Large intestine (tissue), 3 donors: Measurements from ENCODE around the gene EMD. TPM values are rescaled to one million over a fixed set of nuclear protein-coding genes. Genes with fewer than 3 reads are reported as not detected.

Experiments
- DNase-seq, 2 donors: peaks; one replicate each; pipeline versions ENCODE4 v3.0.0 to v3.0.0-alpha.2; 2013
- H3K27ac ChIP-seq: one replicate; pipeline ENCODE4 v1.5.1; 2013; ENCODE audit warnings: low read length
- H3K27me3 ChIP-seq: 2 replicates; pipeline ENCODE4 v1.6.1; 2013; ENCODE audit warnings: low read length; ENCODE audit not compliant: control insufficient read depth, insufficient read depth
- H3K36me3 ChIP-seq: 2 replicates; pipeline ENCODE4 v1.6.1; 2013; ENCODE audit warnings: low read length; ENCODE audit not compliant: control insufficient read depth, insufficient read depth
- H3K4me1 ChIP-seq: one replicate; pipeline ENCODE4 v1.6.1; 2013; ENCODE audit warnings: low read length; ENCODE audit not compliant: control insufficient read depth, insufficient read depth
- H3K4me3 ChIP-seq: one replicate; pipeline ENCODE4 v1.5.1; 2013; ENCODE audit warnings: low read length
- H3K9me3 ChIP-seq: one replicate; pipeline ENCODE4 v1.6.1; 2013; ENCODE audit warnings: mild to moderate bottlenecking, low read depth, low read length, moderate library complexity; ENCODE audit not compliant: control insufficient read depth
- WGBS: methylation state at CpG from one replicate; pipeline ENCODE4 v1.1.5; 2013; ENCODE audit warnings: low lambda C conversion rate; ENCODE audit not compliant: insufficient coverage; 5-methylcytosine and 5-hydroxymethylcytosine counted together
- polyA plus RNA-seq: library from polyadenylated mRNA; unstranded; fragments of 120-200 nt; gene quantifications from one replicate; pipeline ENCODE4 v1.2.1, GENCODE V29; 2013

Gene EMD
- polyA plus RNA-seq, 1 donor = 50.1 TPM

- peaks cover 13% of the 10 kb centered on the region for H3K4me1 ChIP-seq
- peaks cover 31% of the 10 kb centered on the region for H3K36me3 ChIP-seq
- no CpG with 5 or more reads among the region's 20 CpGs for WGBS
- no peak overlapping the region for H3K4me3 ChIP-seq
- no peak for DNase-seq
- H3K27ac ChIP-seq = no peak overlapping the region
- peaks cover 6% of the 10 kb centered on the region for H3K27me3 ChIP-seq
- H3K9me3 ChIP-seq = peaks cover 3% of the 10 kb centered on the region
Observed at GRCh38 chrX:154365052-154365600, 14.0 kb upstream of the EMD start.

GRCh38 chrX:154365997-154366665 lies 13.0 kb upstream of the EMD start:
- H3K4me3 ChIP-seq = no peak overlapping the region
- H3K27me3 ChIP-seq = peaks cover 9% of the 10 kb centered on the region
- peaks cover 15% of the 10 kb centered on the region for H3K4me1 ChIP-seq
- H3K27ac ChIP-seq = no peak overlapping the region
- H3K9me3 ChIP-seq = peaks cover 3% of the 10 kb centered on the region
- no peak for DNase-seq
- WGBS = no CpG with 5 or more reads among the region's 32 CpGs
- peaks cover 28% of the 10 kb centered on the region for H3K36me3 ChIP-seq

- Histone ChIP-seq H3K9me3 (peaks cover 3% of the 10 kb centered on the region), H3K4me1 (peaks cover 15% of the 10 kb centered on the region), H3K4me3 (no peak overlapping the region), H3K36me3 (peaks cover 25% of the 10 kb centered on the region), H3K27ac (no peak overlapping the region), H3K27me3 (peaks cover 12% of the 10 kb centered on the region)
- no peak for DNase-seq
- WGBS = no CpG with 5 or more reads among the region's 11 CpGs
Observed at GRCh38 chrX:154366666-154367055, 12.4 kb upstream of the EMD start.

GRCh38 chrX:154367474-154368308 lies 11.4 kb upstream of the EMD start:
- Histone ChIP-seq H3K4me3 (peak overlapping the region; percentile 49), H3K9me3 (peaks cover 7% of the 10 kb centered on the region), H3K4me1 (peaks cover 15% of the 10 kb centered on the region), H3K27ac (no peak overlapping the region), H3K27me3 (peaks cover 20% of the 10 kb centered on the region), H3K36me3 (peaks cover 19% of the 10 kb centered on the region)
- WGBS = no CpG with 5 or more reads among the region's 31 CpGs
- DNase-seq = no peak

- Histone ChIP-seq H3K27ac (peak overlapping the region; percentile 75), H3K36me3 (peaks cover 16% of the 10 kb centered on the region), H3K4me1 (peaks cover 17% of the 10 kb centered on the region), H3K9me3 (peaks cover 7% of the 10 kb centered on the region), H3K4me3 (peak overlapping the region; percentile 49), H3K27me3 (peaks cover 21% of the 10 kb centered on the region)
- no CpG with 5 or more reads among the region's 16 CpGs for WGBS
- peak; percentile 43 to 59 for DNase-seq
Observed at GRCh38 chrX:154368630-154369448, 10.3 kb upstream of the EMD start.

GRCh38 chrX:154369449-154370299 lies 9.4 kb upstream of the EMD start:
- H3K27ac ChIP-seq = peak overlapping the region; percentile 78
- H3K36me3 ChIP-seq = peaks cover 14% of the 10 kb centered on the region
- H3K9me3 ChIP-seq = peaks cover 7% of the 10 kb centered on the region
- DNase-seq = peak; percentile 63 to 68
- H3K4me3 ChIP-seq = peak overlapping the region; percentile 58
- H3K27me3 ChIP-seq = peaks cover 24% of the 10 kb centered on the region
- H3K4me1 ChIP-seq = peaks cover 20% of the 10 kb centered on the region
- WGBS = no CpG with 5 or more reads among the region's 13 CpGs

- DNase-seq = no peak
- H3K27ac ChIP-seq = peak overlapping the region; percentile 78
- H3K4me3 ChIP-seq = peak overlapping the region; percentile 63
- peaks cover 20% of the 10 kb centered on the region for H3K4me1 ChIP-seq
- WGBS = no CpG with 5 or more reads among the region's 63 CpGs
- peaks cover 4% of the 10 kb centered on the region for H3K9me3 ChIP-seq
- peaks cover 10% of the 10 kb centered on the region for H3K36me3 ChIP-seq
- H3K27me3 ChIP-seq = peaks cover 26% of the 10 kb centered on the region
Observed at GRCh38 chrX:154370300-154371016, 8.6 kb upstream of the EMD start.

GRCh38 chrX:154371017-154371788 lies 7.9 kb upstream of the EMD start:
- Histone ChIP-seq H3K36me3 (peaks cover 7% of the 10 kb centered on the region), H3K27ac (peak overlapping the region; percentile 45), H3K27me3 (peaks cover 26% of the 10 kb centered on the region), H3K4me3 (peak overlapping the region; percentile 63), H3K4me1 (peaks cover 20% of the 10 kb centered on the region), H3K9me3 (peaks cover 4% of the 10 kb centered on the region)
- WGBS = no CpG with 5 or more reads among the region's 77 CpGs
- peak; percentile 75 to 83 for DNase-seq
